Fibroblast of lung (primary cell): Measurements from ENCODE around the gene BCAS3.

Experiments
- EZH2 ChIP-seq: IDR thresholded peaks from 2 replicates; pipeline ENCODE4 v1.5.1; 2012; ENCODE audit warnings: low read length, control low read depth, mild to moderate bottlenecking; ENCODE audit errors: missing control alignments
- TF ChIP-seq, protein P1 (sequence below), 2 donors: IDR thresholded peaks in 1 of 2; conservative IDR thresholded peaks in 1 of 2; 1 replicate in 1 of 2; 2 replicates in 1 of 2; pipeline ENCODE4 v1.5.1; 2011 to 2012; ENCODE audit warnings: low read length in 2 of 2, control low read depth in 1 of 2, inconsistent platforms in 1 of 2, low read depth in 1 of 2, mild to moderate bottlenecking in 1 of 2

DNA sequence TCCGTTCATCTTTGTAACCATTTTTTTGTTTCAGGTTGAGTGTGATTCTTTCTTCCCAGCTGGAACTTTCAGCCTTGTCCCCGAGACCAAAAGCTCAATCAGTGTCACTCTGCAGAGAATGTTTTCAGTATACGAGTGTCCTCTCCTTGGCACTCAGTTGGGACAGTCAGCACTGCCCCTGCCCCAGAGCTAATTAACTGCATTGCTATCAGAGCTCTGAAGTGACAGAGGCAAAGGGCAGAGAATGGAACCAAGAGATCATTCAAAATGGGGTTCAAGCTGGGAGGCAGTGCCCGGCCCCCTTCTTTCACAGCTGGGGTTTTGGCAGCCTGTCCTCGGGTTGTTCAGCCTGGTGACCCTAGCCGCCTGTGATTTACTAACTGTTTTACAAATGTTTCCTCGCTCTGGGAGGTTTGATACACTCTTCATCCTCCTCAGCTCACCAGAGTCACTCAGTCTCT lies 526.0 kb downstream of the BCAS3 start:
- TF ChIP-seq, protein P1, sequence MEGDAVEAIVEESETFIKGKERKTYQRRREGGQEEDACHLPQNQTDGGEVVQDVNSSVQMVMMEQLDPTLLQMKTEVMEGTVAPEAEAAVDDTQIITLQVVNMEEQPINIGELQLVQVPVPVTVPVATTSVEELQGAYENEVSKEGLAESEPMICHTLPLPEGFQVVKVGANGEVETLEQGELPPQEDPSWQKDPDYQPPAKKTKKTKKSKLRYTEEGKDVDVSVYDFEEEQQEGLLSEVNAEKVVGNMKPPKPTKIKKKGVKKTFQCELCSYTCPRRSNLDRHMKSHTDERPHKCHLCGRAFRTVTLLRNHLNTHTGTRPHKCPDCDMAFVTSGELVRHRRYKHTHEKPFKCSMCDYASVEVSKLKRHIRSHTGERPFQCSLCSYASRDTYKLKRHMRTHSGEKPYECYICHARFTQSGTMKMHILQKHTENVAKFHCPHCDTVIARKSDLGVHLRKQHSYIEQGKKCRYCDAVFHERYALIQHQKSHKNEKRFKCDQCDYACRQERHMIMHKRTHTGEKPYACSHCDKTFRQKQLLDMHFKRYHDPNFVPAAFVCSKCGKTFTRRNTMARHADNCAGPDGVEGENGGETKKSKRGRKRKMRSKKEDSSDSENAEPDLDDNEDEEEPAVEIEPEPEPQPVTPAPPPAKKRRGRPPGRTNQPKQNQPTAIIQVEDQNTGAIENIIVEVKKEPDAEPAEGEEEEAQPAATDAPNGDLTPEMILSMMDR (conservative IDR thresholded peaks at IDR 0.05 in 1 of 2, IDR thresholded peaks at IDR 0.05 in 1 of 2; ENCODE audit: low read depth in 1 of 2, low read length in 2 of 2), result no peak
- no peak for TF ChIP-seq EZH2
